Neural cell (in vitro differentiated cells): ENCODE measurements around the gene SLC8A1. TPM values are rescaled to one million over a fixed set of nuclear protein-coding genes. Genes with fewer than 3 reads are reported as not detected.

Experiments
- H2AFZ ChIP-seq: fragments of 200-600, 300-800 bp; sonication (generic), shearing (Covaris generic); 2 replicates; pipeline ENCODE4 v1.6.0; 2014; ENCODE audit warnings: low read depth, mild to moderate bottlenecking, antibody characterized with exemption, low read length, moderate library complexity
- H3F3A ChIP-seq: fragments of 200-600 bp; shearing (Covaris generic); 2 replicates; pipeline ENCODE4 v1.6.1; 2016; ENCODE audit warnings: mild to moderate bottlenecking, moderate library complexity, mixed read lengths, antibody characterized with exemption, low read length; ENCODE audit not compliant: insufficient read depth, poor library complexity, severe bottlenecking
- H3K27ac ChIP-seq: fragments of 200-600, 300-800 bp; sonication (generic), shearing (Covaris generic); 2 replicates; pipeline ENCODE4 v1.5.1; 2014; ENCODE audit warnings: mild to moderate bottlenecking, low read length, moderate library complexity
- H3K27me3 ChIP-seq: fragments of 300-800, 200-600 bp; sonication (generic), shearing (Covaris generic); 2 replicates; pipeline ENCODE4 v1.6.0; 2014; ENCODE audit warnings: mild to moderate bottlenecking, low read depth, low read length, moderate library complexity; ENCODE audit not compliant: insufficient read depth
- H3K36me3 ChIP-seq: fragments of 300-800, 200-600 bp; sonication (generic), shearing (Covaris generic); 2 replicates; pipeline ENCODE4 v1.5.1; 2014; ENCODE audit warnings: mild to moderate bottlenecking, antibody characterized with exemption, low read length, moderate library complexity; ENCODE audit not compliant: insufficient read depth
- H3K4me2 ChIP-seq: fragments of 300-800, 200-600 bp; sonication (generic), shearing (Covaris generic); 2 replicates; pipeline ENCODE4 v1.6.0; 2014; ENCODE audit warnings: mild to moderate bottlenecking, low read length
- H3K4me3 ChIP-seq: fragments of 300-800, 200-600 bp; sonication (generic), shearing (Covaris generic); 2 replicates; pipeline ENCODE4 v1.5.1; 2014; ENCODE audit warnings: mild to moderate bottlenecking, low read length, moderate library complexity
- H3K79me2 ChIP-seq: fragments of 200-600 bp; shearing (Covaris generic); replicated peaks from 2 replicates; pipeline ENCODE4 v1.6.0; 2014; ENCODE audit warnings: mild to moderate bottlenecking, low read length, moderate library complexity; ENCODE audit not compliant: insufficient read depth
- H3K9ac ChIP-seq: fragments of 300-800, 200-600 bp; sonication (generic), shearing (Covaris generic); 2 replicates; pipeline ENCODE4 v1.6.1; 2016; ENCODE audit warnings: mild to moderate bottlenecking, low read length, mixed read lengths
- H3K9me2 ChIP-seq: fragments of 200-600 bp; shearing (Covaris generic); 2 replicates; pipeline ENCODE4 v1.6.1; 2016; ENCODE audit warnings: mild to moderate bottlenecking, low read length, mixed read lengths; ENCODE audit not compliant: insufficient read depth
- H3K9me3 ChIP-seq: fragments of 200-600, 300-800 bp; sonication (generic), shearing (Covaris generic); 2 replicates; pipeline ENCODE4 v1.6.1; 2016; ENCODE audit warnings: mild to moderate bottlenecking, mixed run types, low read length, moderate library complexity, mixed read lengths
- H4K20me1 ChIP-seq: fragments of 200-600 bp; shearing (Covaris generic); 2 replicates; pipeline ENCODE4 v1.6.1; 2016; ENCODE audit warnings: mild to moderate bottlenecking, mixed run types; ENCODE audit not compliant: insufficient read depth
- CTCF ChIP-seq: fragments of 450-650 bp; IDR thresholded peaks from 2 replicates; pipeline ENCODE4 v1.5.1; 2014; ENCODE audit warnings: antibody characterized with exemption, mild to moderate bottlenecking, moderate library complexity; ENCODE audit not compliant: poor library complexity, severe bottlenecking
- EP300 ChIP-seq: fragments of 450-650 bp; conservative IDR thresholded peaks from 2 replicates; pipeline ENCODE4 v1.6.1; 2014; ENCODE audit warnings: antibody characterized with exemption, mild to moderate bottlenecking, moderate library complexity; ENCODE audit not compliant: poor library complexity, severe bottlenecking
- EZH2 ChIP-seq: fragments of 200-600, 300-800 bp; shearing (Covaris generic), sonication (generic); IDR thresholded peaks from 2 replicates; pipeline ENCODE4 v1.6.1; 2014; ENCODE audit warnings: antibody characterized with exemption, low read length, borderline replicate concordance, mild to moderate bottlenecking; ENCODE audit not compliant: insufficient read depth, poor library complexity, severe bottlenecking
- MXI1 ChIP-seq: fragments of 450-650 bp; conservative IDR thresholded peaks from 2 replicates; pipeline ENCODE4 v1.6.1; 2014; ENCODE audit warnings: antibody characterized with exemption, mild to moderate bottlenecking; ENCODE audit not compliant: poor library complexity, severe bottlenecking
- POLR2AphosphoS5 ChIP-seq: IDR thresholded peaks from 2 replicates; pipeline ENCODE4 v1.6.1; 2012
- RAD21 ChIP-seq: fragments of 450-650 bp; conservative IDR thresholded peaks from 2 replicates; pipeline ENCODE4 v1.6.1; 2014; ENCODE audit warnings: antibody characterized with exemption, mild to moderate bottlenecking, moderate library complexity
- SMC3 ChIP-seq: fragments of 450-650 bp; conservative IDR thresholded peaks from 2 replicates; pipeline ENCODE4 v1.6.1; 2014; ENCODE audit warnings: antibody characterized with exemption, mild to moderate bottlenecking, moderate library complexity; ENCODE audit not compliant: poor library complexity
- TAF1 ChIP-seq: IDR thresholded peaks from 2 replicates; pipeline ENCODE4 v1.6.1; 2012; ENCODE audit warnings: low read depth
- polyA plus RNA-seq: library from polyadenylated mRNA; depleted of rRNA; stranded (reverse); fragments of >200 nt; gene quantifications from 2 replicates; pipeline ENCODE4 v1.2.3, GENCODE V29; 2014
- TF ChIP-seq, protein P1 (sequence below): IDR thresholded peaks from 2 replicates; pipeline ENCODE4 v1.6.1; 2012; ENCODE audit warnings: borderline replicate concordance

SLC8A1 gene
- polyA plus RNA-seq, 1 donor from 2014 or later: 18.7 TPM

- no peaks in the 10 kb centered on the region for H4K20me1 ChIP-seq
- H3K79me2 ChIP-seq: no peaks in the 10 kb centered on the region
- H3K27ac ChIP-seq: no peak overlapping the region
- no peaks in the 10 kb centered on the region for H3K9me2 ChIP-seq
- TF ChIP-seq EP300 (no peak), TAF1 (no peak), RAD21 (no peak), MXI1 (no peak)
- H3K9ac ChIP-seq: no peak overlapping the region
- no peak overlapping the region for H2AFZ ChIP-seq
- H3K36me3 ChIP-seq: no peaks in the 10 kb centered on the region
- no peak overlapping the region for H3K4me3 ChIP-seq
- no peaks in the 10 kb centered on the region for H3K27me3 ChIP-seq
- no peak overlapping the region for H3K4me2 ChIP-seq
- H3K9me3 ChIP-seq: no peaks in the 10 kb centered on the region
- H3F3A ChIP-seq: no peaks in the 10 kb centered on the region
Measured at GRCh38 chr2:40189881-40190280, 262.0 kb downstream of the SLC8A1 start.

DNA sequence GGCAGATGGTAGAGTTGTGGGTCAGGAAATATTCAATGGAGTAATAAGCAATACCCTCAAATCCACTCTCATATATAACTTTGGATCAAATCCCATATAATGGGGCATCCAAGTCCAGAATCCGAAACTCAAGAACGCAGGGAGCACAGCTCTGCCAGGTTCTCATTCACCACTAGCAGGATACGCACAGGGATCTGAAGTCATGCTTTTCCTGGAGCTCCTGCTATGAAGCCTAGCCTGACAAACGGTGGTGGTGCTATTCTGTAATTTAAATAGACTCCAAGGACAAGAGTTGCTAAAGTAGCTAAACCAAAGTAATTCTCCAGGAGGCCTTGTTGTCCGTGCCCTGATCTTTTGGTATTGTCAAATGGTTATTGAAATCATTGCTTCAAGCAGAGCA is 264.8 kb downstream of the SLC8A1 start:
- no peak for TF ChIP-seq MXI1
- TF ChIP-seq EP300: no peak
- TF ChIP-seq, protein P1, sequence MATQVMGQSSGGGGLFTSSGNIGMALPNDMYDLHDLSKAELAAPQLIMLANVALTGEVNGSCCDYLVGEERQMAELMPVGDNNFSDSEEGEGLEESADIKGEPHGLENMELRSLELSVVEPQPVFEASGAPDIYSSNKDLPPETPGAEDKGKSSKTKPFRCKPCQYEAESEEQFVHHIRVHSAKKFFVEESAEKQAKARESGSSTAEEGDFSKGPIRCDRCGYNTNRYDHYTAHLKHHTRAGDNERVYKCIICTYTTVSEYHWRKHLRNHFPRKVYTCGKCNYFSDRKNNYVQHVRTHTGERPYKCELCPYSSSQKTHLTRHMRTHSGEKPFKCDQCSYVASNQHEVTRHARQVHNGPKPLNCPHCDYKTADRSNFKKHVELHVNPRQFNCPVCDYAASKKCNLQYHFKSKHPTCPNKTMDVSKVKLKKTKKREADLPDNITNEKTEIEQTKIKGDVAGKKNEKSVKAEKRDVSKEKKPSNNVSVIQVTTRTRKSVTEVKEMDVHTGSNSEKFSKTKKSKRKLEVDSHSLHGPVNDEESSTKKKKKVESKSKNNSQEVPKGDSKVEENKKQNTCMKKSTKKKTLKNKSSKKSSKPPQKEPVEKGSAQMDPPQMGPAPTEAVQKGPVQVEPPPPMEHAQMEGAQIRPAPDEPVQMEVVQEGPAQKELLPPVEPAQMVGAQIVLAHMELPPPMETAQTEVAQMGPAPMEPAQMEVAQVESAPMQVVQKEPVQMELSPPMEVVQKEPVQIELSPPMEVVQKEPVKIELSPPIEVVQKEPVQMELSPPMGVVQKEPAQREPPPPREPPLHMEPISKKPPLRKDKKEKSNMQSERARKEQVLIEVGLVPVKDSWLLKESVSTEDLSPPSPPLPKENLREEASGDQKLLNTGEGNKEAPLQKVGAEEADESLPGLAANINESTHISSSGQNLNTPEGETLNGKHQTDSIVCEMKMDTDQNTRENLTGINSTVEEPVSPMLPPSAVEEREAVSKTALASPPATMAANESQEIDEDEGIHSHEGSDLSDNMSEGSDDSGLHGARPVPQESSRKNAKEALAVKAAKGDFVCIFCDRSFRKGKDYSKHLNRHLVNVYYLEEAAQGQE: no peak
- Histone ChIP-seq H3K36me3 (no peaks in the 10 kb centered on the region), H3K9me2 (no peaks in the 10 kb centered on the region)

GRCh38 chr2:40184551-40184950 is 267.3 kb downstream of the SLC8A1 start:
- Histone ChIP-seq H3K27ac (no peak overlapping the region), H3K27me3 (no peaks in the 10 kb centered on the region), H3K36me3 (no peaks in the 10 kb centered on the region), H3K4me2 (no peak overlapping the region), H4K20me1 (no peaks in the 10 kb centered on the region), H2AFZ (no peak overlapping the region), H3K4me3 (no peak overlapping the region), H3K79me2 (no peaks in the 10 kb centered on the region), H3K9me3 (no peaks in the 10 kb centered on the region), H3K9ac (no peak overlapping the region), H3K9me2 (no peaks in the 10 kb centered on the region), H3F3A (no peaks in the 10 kb centered on the region)
- TF ChIP-seq SMC3: no peak
- TF ChIP-seq, protein P1: no peak
- no peak for TF ChIP-seq CTCF
- no peak for TF ChIP-seq EP300
- no peak for TF ChIP-seq POLR2AphosphoS5
- no peak for TF ChIP-seq MXI1
- TF ChIP-seq TAF1: no peak
- no peak for TF ChIP-seq RAD21
- TF ChIP-seq EZH2: no peak

More for the DNA sequence above, 264.8 kb downstream of the SLC8A1 start:
- H3K79me2 ChIP-seq: no peaks in the 10 kb centered on the region
- no peaks in the 10 kb centered on the region for H3F3A ChIP-seq
- no peaks in the 10 kb centered on the region for H3K9me3 ChIP-seq
- no peak overlapping the region for H3K27ac ChIP-seq
- no peaks in the 10 kb centered on the region for H3K27me3 ChIP-seq
- no peaks in the 10 kb centered on the region for H4K20me1 ChIP-seq
- H3K4me2 ChIP-seq: no peak overlapping the region
- H2AFZ ChIP-seq: no peak overlapping the region
- H3K4me3 ChIP-seq: no peak overlapping the region
- no peak overlapping the region for H3K9ac ChIP-seq
